GM19043 (cell line): Measurements from ENCODE around the gene NANP.
"Not testable (repeated sequence)": the region's sequence is repeated elsewhere in the genome, so short reads cannot be mapped to it uniquely, and the experiment has no call there.

Experiments used
- ATAC-seq: cut with Tn5 transposase; IDR thresholded peaks from one replicate; pipeline ENCODE4 v1.9.1; 2021; ENCODE audit warnings: low read depth; ENCODE audit not compliant: unreplicated experiment

Gene NANP

DNA sequence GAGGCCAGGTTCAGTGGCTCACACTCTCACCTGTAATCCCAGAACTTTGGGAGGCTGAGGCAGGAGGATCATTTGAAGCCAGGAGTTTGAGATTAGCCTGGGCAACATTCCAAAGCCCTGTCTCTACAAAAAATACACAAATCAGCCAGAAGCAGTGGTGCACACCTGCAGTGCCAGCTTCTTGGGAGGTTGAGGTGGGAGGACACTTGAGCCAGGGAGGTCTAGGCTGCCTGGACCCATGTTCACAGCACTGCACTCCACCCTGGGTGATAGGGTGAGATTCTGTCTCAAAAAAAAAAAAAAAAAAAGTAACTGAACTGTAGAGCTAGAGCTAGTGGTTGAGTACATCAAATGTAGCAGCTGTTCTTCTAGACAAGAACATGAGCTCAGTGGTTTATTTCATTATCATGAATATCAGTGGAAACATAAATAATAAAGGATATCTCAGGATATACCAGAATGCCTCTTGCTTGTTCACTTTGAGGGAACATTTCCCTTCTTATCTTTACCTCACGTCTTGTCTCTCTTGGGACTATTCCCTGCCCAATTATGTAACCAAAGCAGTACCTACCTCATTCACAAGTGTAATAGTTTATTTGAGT is 17.6 kb downstream of the NANP start:
- ATAC-seq = no peak

- no peak for ATAC-seq
These were observed 18.7 kb downstream of the NANP start for GRCh38 chr20:25605148-25605547.

DNA sequence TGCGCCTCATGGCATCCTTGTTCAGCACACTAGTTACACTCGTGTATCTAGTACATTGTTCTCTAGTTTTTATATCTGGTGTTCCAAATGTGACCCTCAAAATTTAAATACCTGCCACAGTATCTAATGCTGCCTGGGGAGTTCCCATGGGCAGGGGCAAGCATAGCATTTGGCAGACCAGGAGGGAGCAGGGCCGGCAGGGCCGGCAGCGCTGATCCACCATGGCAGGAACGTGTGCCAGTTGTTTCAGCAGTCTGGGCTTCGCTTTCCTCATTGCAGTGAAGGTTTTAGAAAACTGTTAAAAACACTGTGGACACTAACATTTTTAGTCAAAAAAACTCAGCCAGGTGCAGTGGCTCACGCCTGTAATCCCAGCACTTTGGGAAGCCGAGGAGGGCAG is 19.2 kb downstream of the NANP start:
- ATAC-seq = no peak

DNA sequence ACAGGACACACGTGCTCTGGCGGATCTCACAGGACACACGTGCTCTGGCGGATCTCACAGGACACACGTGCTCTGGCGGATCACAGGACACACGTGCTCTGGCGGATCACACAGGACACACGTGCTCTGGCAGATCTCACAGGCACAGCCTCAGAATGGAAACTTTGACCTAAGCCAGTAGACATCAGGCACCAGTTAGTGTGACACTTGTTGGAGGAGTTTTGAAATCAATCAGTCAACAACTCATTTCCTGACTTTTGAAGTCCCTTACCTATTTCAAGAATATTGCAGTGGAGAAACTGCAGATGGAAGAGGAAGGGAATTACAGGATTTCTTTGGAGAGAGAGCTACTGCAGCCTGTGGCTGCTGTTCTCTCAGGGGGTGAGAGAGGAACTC is 20.9 kb downstream of the NANP start:
- not testable (repeated sequence) for ATAC-seq

DNA sequence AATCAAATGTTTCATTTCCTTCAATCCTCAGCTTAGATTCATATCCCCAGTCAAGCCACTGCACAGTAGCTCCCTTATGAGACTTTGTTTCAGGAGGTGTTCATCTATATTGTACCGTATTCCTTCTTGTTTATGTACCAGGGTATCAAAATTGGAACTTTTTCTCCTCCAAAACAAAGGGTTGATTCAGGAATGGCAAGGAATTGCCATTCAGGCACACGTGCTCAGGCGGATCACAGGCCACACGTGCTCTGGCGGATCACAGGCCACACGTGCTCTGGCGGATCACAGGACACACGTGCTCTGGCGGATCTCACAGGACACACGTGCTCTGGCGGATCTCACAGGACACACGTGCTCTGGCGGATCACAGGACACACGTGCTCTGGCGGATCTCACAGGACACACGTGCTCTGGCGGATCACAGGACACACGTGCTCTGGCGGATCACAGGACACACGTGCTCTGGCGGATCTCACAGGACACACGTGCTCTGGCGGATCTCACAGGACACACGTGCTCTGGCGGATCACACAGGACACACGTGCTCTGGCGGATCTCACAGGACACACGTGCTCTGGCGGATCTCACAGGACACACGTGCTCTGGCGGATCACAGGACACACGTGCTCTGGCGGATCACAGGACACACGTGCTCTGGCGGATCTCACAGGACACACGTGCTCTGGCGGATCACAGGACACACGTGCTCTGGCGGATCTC is 21.5 kb downstream of the NANP start:
- not testable (repeated sequence) for ATAC-seq

- no peak for ATAC-seq
These were observed 22.2 kb downstream of the NANP start for GRCh38 chr20:25601659-25602058.

GRCh38 chr20:25600632-25601031 is 23.2 kb downstream of the NANP start:
- ATAC-seq = no peak

DNA sequence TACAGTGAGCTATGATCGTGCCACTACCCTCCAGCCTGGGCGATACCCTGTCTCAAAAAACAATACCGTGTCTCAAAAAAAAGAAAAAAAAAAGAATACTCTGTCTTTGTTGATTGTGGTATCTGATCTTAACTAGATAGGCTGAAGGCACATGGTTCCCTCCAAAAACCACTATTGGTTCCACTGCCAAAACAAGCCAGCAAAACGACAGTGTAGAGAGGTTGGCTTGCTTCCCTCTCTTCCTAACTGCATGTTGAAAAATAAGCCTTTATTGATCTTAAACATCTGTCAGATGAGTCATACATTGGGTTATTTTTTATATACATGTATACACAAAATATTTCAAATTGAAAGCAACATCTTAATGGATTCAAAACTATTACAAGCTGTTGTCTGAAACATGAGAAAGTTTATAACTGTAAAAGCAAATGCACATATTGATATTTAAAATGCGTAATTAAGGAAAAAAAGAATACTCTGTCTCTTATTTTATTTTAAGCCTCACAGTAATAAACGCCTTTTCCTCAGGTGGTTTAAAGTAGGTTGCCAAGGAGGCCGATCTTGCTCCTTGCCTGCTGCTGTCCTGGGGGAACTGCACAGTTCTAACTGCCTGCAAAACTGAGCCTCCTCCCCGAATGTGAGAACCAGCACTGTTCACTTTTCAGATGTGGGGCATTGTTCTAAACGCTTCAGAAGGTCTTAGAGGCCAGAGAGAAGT is 31.5 kb downstream of the NANP start:
- no peak for ATAC-seq

DNA sequence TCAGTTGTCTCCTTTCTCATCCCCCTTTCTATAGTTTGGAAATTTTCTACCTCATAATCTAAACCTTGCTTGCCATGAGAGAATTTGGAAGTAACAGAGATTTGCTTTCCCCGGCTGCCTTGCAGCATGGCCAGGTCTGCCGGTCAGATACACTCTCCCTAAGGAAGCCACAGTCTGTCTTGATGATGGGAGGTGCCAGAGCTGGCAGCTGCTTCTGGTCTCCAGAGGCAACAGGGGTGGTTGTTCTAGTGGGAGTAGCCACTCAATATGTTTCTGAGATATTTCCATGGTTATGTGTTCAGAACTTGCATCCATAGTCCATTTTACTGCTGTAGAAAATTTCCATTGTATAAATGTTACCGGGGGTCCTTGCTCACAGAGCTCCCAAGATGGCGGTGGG is 33.0 kb downstream of the NANP start:
- ATAC-seq = not testable (repeated sequence)

GRCh38 chr20:25588491-25588890 is 35.3 kb downstream of the NANP start:
- ATAC-seq = no peak

DNA sequence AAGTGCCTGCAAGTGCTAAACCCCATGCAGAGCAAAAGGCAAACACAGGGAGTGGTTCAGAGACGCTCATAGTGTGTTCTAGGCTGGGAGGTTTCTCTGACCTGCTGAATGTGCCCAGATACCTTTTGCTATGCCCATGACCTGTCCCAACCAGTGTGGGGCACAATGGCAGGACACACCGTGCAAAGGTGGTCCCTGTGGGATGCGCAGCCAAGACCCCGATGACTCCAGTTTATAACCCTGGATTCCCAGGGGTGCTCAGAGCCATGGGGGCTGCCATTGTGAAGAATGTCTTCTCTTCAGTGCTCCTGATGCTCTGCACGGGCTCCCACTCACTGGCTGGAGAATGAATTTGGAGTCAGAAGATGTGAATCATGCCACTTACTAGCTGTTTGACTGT is 36.3 kb downstream of the NANP start:
- ATAC-seq = no peak

DNA sequence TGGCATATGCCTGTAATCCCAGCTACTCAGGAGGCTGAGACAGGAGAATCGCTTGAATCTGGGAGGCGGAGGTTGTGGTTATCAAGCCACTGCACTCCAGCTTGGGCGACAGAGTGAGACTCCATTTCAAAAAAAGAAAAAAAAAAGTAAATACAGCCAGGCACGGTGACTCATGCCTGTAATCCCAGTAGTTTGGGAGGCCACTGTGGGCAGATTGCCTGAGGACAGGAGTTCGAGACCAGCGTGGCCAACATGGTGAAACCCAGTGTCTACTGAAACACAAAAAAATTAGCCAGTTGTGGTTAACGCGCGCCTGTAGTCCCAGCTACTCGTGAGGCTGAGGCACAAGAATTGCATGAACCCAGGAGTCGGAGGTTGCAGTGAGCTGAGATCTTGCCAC is 36.9 kb downstream of the NANP start:
- ATAC-seq = no peak

GRCh38 chr20:25584905-25585704 is 38.7 kb downstream of the NANP start, which contains the start of gene NINL:
NINL (minus strand) TSS chr20:25585531; CDS start chr20:25526587, 58,944 bp downstream.
- peak; percentile 72 for ATAC-seq

DNA sequence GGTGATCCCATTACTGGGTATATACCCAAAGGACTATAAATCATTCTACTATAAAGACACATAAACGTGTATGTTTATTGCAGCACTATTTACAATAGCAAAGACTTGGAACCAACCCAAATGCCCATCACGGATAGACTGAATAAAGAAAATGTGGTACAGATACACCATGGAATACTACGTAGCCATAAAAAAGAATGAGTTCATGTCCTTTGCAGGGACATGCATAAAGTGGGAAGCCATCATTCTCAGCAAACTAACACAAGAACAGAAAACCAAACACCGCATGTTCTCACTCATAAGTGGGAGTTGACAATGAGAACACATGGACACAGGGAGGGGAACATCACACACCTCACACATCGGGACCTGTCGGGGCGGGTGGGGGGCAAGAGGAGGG is 40.2 kb downstream of the NANP start:
- not testable (repeated sequence) for ATAC-seq

- no peak for ATAC-seq
These were observed 43.1 kb downstream of the NANP start for GRCh38 chr20:25580711-25581110.

DNA sequence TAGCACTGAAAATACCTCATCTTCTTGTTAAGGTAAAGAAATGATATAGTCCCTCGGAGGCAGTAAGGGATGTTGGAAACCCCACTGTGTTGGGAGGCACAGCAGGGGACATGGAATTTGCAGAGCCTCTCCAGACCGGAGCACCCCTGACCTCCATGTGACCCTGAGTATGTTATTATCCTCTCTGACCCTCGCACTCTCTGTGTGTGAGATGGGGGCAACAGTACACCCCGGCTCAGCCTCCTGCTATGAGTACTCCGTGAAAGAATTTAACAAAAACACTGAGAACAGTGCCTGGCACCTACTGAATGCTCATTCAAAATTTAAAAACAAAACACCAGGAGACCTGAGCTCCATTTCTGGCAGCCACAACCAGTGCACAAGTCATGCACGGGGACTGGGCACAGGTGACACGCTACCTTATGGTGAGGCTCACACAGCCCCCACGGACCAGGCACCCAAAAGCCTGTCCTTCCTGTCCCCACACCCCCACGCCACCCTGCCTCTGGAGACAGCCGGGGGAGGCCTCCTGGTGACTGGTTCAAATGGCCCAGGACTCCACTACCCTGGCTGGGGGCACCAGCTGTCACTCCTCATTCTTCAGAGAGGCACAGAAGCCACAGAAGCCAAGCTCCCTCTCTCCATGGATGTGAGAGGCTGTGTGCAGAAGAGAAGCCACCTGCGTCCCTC is 44.6 kb downstream of the NANP start:
- ATAC-seq = no peak

GRCh38 chr20:25576783-25577530 is 46.9 kb downstream of the NANP start:
- ATAC-seq = no peak

DNA sequence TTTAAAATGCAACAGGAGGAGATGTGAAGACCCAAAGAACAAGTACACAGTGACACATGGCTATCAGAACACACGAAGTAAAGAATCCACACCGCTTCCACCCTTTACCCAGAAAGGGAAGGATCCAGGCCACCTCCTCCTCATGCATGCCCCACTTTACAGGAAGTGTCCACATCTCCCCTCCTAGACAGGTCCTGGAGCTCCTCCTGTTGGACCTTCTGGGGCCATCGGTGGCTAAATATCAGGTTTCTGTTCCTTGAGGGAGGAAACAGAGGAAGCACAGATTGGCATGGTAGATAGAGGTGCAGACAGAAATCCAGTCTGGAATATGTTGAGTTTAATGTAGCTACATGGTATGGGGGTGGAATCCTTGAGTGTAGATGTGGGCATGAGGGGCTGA is 49.4 kb downstream of the NANP start:
- ATAC-seq = no peak
